GM19043 (cell line): ENCODE measurements around the gene TBC1D22A.

Source experiments
- ATAC-seq: cut with Tn5 transposase; IDR thresholded peaks from one replicate; pipeline ENCODE4 v1.9.1; 2021; ENCODE audit warnings: low read depth; ENCODE audit not compliant: unreplicated experiment

The TBC1D22A gene

GRCh38 chr22:46792841-46793261 lies 30.4 kb downstream of the TBC1D22A start:
- no peak for ATAC-seq

GRCh38 chr22:46793497-46793896 lies 31.0 kb downstream of the TBC1D22A start:
- ATAC-seq: no peak

- ATAC-seq: no peak
Measured at GRCh38 chr22:46794067-46794466, 31.6 kb downstream of the TBC1D22A start.

- ATAC-seq: no peak
Measured at GRCh38 chr22:46794491-46794890, 32.0 kb downstream of the TBC1D22A start.

- ATAC-seq: no peak
Measured at GRCh38 chr22:46795140-46795539, 32.7 kb downstream of the TBC1D22A start.

GRCh38 chr22:46795845-46796565 lies 33.6 kb downstream of the TBC1D22A start:
- ATAC-seq: no peak

- no peak for ATAC-seq
Measured at GRCh38 chr22:46796566-46797195, 34.2 kb downstream of the TBC1D22A start.

GRCh38 chr22:46797355-46797754 lies 34.9 kb downstream of the TBC1D22A start:
- ATAC-seq: no peak

GRCh38 chr22:46798041-46798365 lies 35.6 kb downstream of the TBC1D22A start:
- no peak for ATAC-seq

- no peak for ATAC-seq
Measured at GRCh38 chr22:46798366-46799350, 36.2 kb downstream of the TBC1D22A start.

- no peak for ATAC-seq
Measured at GRCh38 chr22:46799626-46800025, 37.2 kb downstream of the TBC1D22A start.

- no peak for ATAC-seq
Measured at GRCh38 chr22:46800102-46800857, 37.8 kb downstream of the TBC1D22A start.

GRCh38 chr22:46801331-46801811 lies 38.9 kb downstream of the TBC1D22A start:
- no peak for ATAC-seq

GRCh38 chr22:46801826-46802607 lies 39.6 kb downstream of the TBC1D22A start:
- ATAC-seq: no peak

- ATAC-seq: no peak
Measured at GRCh38 chr22:46802608-46803027, 40.2 kb downstream of the TBC1D22A start.

GRCh38 chr22:46803031-46803880 lies 40.8 kb downstream of the TBC1D22A start:
- ATAC-seq: no peak

GRCh38 chr22:46803936-46804335 lies 41.5 kb downstream of the TBC1D22A start:
- no peak for ATAC-seq

GRCh38 chr22:46806794-46807193 lies 44.3 kb downstream of the TBC1D22A start:
- ATAC-seq: no peak

GRCh38 chr22:46807458-46807857 lies 45.0 kb downstream of the TBC1D22A start:
- no peak for ATAC-seq
